ENCODE results near the gene CRISPLD2. TPM values are rescaled to one million over a fixed set of nuclear protein-coding genes. Genes with fewer than 3 reads are reported as not detected.

The CRISPLD2 gene
- total RNA-seq, 2 experiments from 2014 or later, result 2.0 to 2.6 TPM

GRCh38 chr16:84810518-84811273 is 9.1 kb upstream of the CRISPLD2 start:
- Mint-ChIP-seq H3K27ac (no peak overlapping the region), H3K9me3 (no peaks in the 10 kb centered on the region), H3K4me3 (no peak overlapping the region), H3K27me3 (no peaks in the 10 kb centered on the region), H3K36me3 (ENCODE audit: low read depth) (no peaks in the 10 kb centered on the region), H3K4me1 (ENCODE audit: low read depth) (peaks cover 10% of the 10 kb centered on the region)
- peak in 4 of 14 experiments; percentile 13 to 65 (median 52) for DNase-seq
- H3K36me3 ChIP-seq (ENCODE audit: insufficient read depth, low read length), result no peaks in the 10 kb centered on the region
- intact Hi-C loops (cut with DNase I, micrococcal nuclease), result no loop called here
- TF ChIP-seq CTCF (IDR thresholded peaks at IDR 0.05), result no peak
- H3K27me3 ChIP-seq (ENCODE audit: control insufficient read depth in 1 of 2, insufficient read depth in 2 of 2, low read length in 2 of 2), result peaks cover 0 to 2% of the 10 kb centered on the region in 2 experiments
- peak; percentile 26 for ATAC-seq (ENCODE audit: poor library complexity)
- H3K4me1 ChIP-seq (ENCODE audit: insufficient read depth, low read length), result peaks cover 19% of the 10 kb centered on the region
- no peak overlapping the region for H3K4me3 ChIP-seq (ENCODE audit: low read length)
- H3K9me3 ChIP-seq (ENCODE audit: control insufficient read depth in 1 of 2, insufficient read depth in 1 of 2, low read length in 2 of 2), result no peaks in the 10 kb centered on the region
- H3K27ac ChIP-seq (ENCODE audit: low read depth in 1 of 2, low read length in 2 of 2), result no peak overlapping the region
- ChIA-PET CTCF (no interaction called here), POLR2A (no interaction called here)

GRCh38 chr16:84811529-84811928 is 8.3 kb upstream of the CRISPLD2 start:
- no peak for DNase-seq
- TF ChIP-seq CTCF (IDR thresholded peaks at IDR 0.05), result no peak
- ChIA-PET CTCF (no interaction called here), POLR2A (no interaction called here)
- Histone ChIP-seq H3K4me1 (ENCODE audit: insufficient read depth, low read length) (peaks cover 18% of the 10 kb centered on the region), H3K36me3 (ENCODE audit: insufficient read depth, low read length) (no peaks in the 10 kb centered on the region), H3K27ac (ENCODE audit: low read depth in 1 of 2, low read length in 2 of 2) (no peak overlapping the region), H3K27me3 (ENCODE audit: control insufficient read depth in 1 of 2, insufficient read depth in 2 of 2, low read length in 2 of 2) (peaks cover 0 to 2% of the 10 kb centered on the region in 2 experiments), H3K9me3 (ENCODE audit: control insufficient read depth in 1 of 2, insufficient read depth in 1 of 2, low read length in 2 of 2) (no peaks in the 10 kb centered on the region), H3K4me3 (ENCODE audit: low read length) (no peak overlapping the region)
- no peaks in the 10 kb centered on the region for H3K27me3 Mint-ChIP-seq
- peaks cover 10% of the 10 kb centered on the region for H3K4me1 Mint-ChIP-seq (ENCODE audit: low read depth)
- no peak overlapping the region for H3K27ac Mint-ChIP-seq
- intact Hi-C loops (cut with DNase I, micrococcal nuclease), result no loop called here
- no peaks in the 10 kb centered on the region for H3K9me3 Mint-ChIP-seq
- H3K36me3 Mint-ChIP-seq (ENCODE audit: low read depth), result no peaks in the 10 kb centered on the region
- ATAC-seq (ENCODE audit: poor library complexity), result no peak
- no peak overlapping the region for H3K4me3 Mint-ChIP-seq

- Mint-ChIP-seq H3K9me3 (no peaks in the 10 kb centered on the region), H3K4me3 (no peak overlapping the region), H3K4me1 (ENCODE audit: low read depth) (peaks cover 10% of the 10 kb centered on the region), H3K27ac (no peak overlapping the region), H3K36me3 (ENCODE audit: low read depth) (no peaks in the 10 kb centered on the region), H3K27me3 (no peaks in the 10 kb centered on the region)
- no peak for ATAC-seq (ENCODE audit: poor library complexity)
- ChIA-PET CTCF (no interaction called here), POLR2A (no interaction called here)
- peaks cover 15% of the 10 kb centered on the region for H3K4me1 ChIP-seq (ENCODE audit: insufficient read depth, low read length)
- no peaks in the 10 kb centered on the region for H3K9me3 ChIP-seq (ENCODE audit: control insufficient read depth in 1 of 2, insufficient read depth in 1 of 2, low read length in 2 of 2)
- H3K27ac ChIP-seq (ENCODE audit: low read depth in 1 of 2, low read length in 2 of 2), result no peak overlapping the region
- H3K36me3 ChIP-seq (ENCODE audit: insufficient read depth, low read length), result no peaks in the 10 kb centered on the region
- H3K27me3 ChIP-seq (ENCODE audit: control insufficient read depth in 1 of 2, insufficient read depth in 2 of 2, low read length in 2 of 2), result no peaks in the 10 kb centered on the region
- TF ChIP-seq CTCF (IDR thresholded peaks at IDR 0.05), result no peak
- intact Hi-C loops (cut with DNase I, micrococcal nuclease), result no loop called here
- DNase-seq, result no peak
- no peak overlapping the region for H3K4me3 ChIP-seq (ENCODE audit: low read length)
Observed at GRCh38 chr16:84813141-84813934, 6.4 kb upstream of the CRISPLD2 start.
